HepG2 (cell line): Measurements from ENCODE around the gene RHOBTB1. TPM values are rescaled to one million over a fixed set of nuclear protein-coding genes. Genes with fewer than 3 reads are reported as not detected.

Experiments
- ATAC-seq: fragments of 200-7000 bp; cut with Tn5 transposase; 3 replicates; pipeline ENCODE4 v1.9.1; 2020; ENCODE audit warnings: mild to moderate bottlenecking, moderate library complexity
- BruUV-seq: library from RNA; stranded (reverse); fragments of 400-500 nt; replicated peaks from 2 replicates; lab custom pipeline; 2021; lab: Mats Ljungman, UMichigan
- CTCF ChIA-PET: fragments of 300-600 bp; formaldehyde crosslinking; extraction: SDS; loops from one replicate; lab custom pipeline; 2021; ENCODE audit warnings: low total read pairs, inconsistent platforms, low intra/inter-chr PET ratio; lab: Yijun Ruan, JAX
- POLR2A ChIA-PET: fragments of 350-600 bp; sonication (Branson Sonifier 250); formaldehyde crosslinking; loops from one replicate; lab custom pipeline; 2020; ENCODE audit warnings: antibody characterized with exemption, inconsistent platforms; lab: Yijun Ruan, JAX
- DNase-seq: peaks from one replicate; pipeline ENCODE4 v3.0.0-alpha.2; 2015; ENCODE audit warnings: low spot score
- FAIRE-seq: peaks from 3 replicates; lab custom pipeline; 2011; peaks lifted over from hg19 to GRCh38; lab: Jason Lieb, UNC
- H2AFZ ChIP-seq: one replicate; pipeline ENCODE4 v1.6.1; 2011; ENCODE audit warnings: low read length, inconsistent platforms
- H3K27ac ChIP-seq: fragments of 300-600 bp; 3 replicates; pipeline ENCODE4 v1.8.0; 2011; ENCODE audit warnings: mixed run types, mild to moderate bottlenecking, mixed read lengths, low read length, inconsistent platforms; ENCODE audit not compliant: insufficient read depth; ENCODE audit errors: extremely low read length
- H3K27me3 ChIP-seq, 2 experiments: fragments of 200-600 bp in 1 of 2; 2 replicates in 1 of 2; 3 replicates in 1 of 2; pipeline versions ENCODE4 v1.6.0 to v1.8.0; 2011; ENCODE audit warnings: low read length in 2 of 2, mild to moderate bottlenecking in 2 of 2, moderate library complexity in 2 of 2, inconsistent platforms in 1 of 2; ENCODE audit not compliant: insufficient read depth in 2 of 2, control insufficient read depth in 1 of 2
- H3K36me3 ChIP-seq, 2 experiments: fragments of 200-600 bp in 1 of 2; replicated peaks in 1 of 2; 2 replicates in 1 of 2; 3 replicates in 1 of 2; pipeline versions ENCODE4 v1.5.1 to v1.8.0; 2011; ENCODE audit warnings: low read length in 2 of 2, inconsistent platforms in 1 of 2; ENCODE audit not compliant: insufficient read depth in 2 of 2, control insufficient read depth in 1 of 2
- H3K4me1 ChIP-seq: 2 replicates; pipeline ENCODE4 v1.5.1; 2012; ENCODE audit warnings: low read length, inconsistent platforms; ENCODE audit not compliant: insufficient read depth
- H3K4me2 ChIP-seq: 2 replicates; pipeline ENCODE4 v1.6.0; 2011; ENCODE audit warnings: low read depth, low read length, inconsistent platforms
- H3K4me3 ChIP-seq, 3 experiments: fragments of 200-600 bp in 1 of 3; sonication (generic), shearing (Covaris generic) in 1 of 3; replicated peaks in 1 of 3; 2 replicates each; pipeline ENCODE4 v1.5.1; 2011 to 2016; ENCODE audit warnings: low read length in 3 of 3, inconsistent platforms in 2 of 3, low read depth in 2 of 3, mild to moderate bottlenecking in 2 of 3, control low read depth in 1 of 3, mixed read lengths in 1 of 3; ENCODE audit not compliant: insufficient read depth in 1 of 3
- H3K79me2 ChIP-seq: one replicate; pipeline ENCODE4 v1.6.1; 2011; ENCODE audit warnings: low read length, inconsistent platforms; ENCODE audit not compliant: insufficient read depth
- H3K9ac ChIP-seq: 2 replicates; pipeline ENCODE4 v1.6.0; 2011; ENCODE audit warnings: mild to moderate bottlenecking, low read depth, low read length, inconsistent platforms; ENCODE audit not compliant: insufficient read depth
- H3K9me3 ChIP-seq: 2 replicates; pipeline ENCODE4 v1.5.1; 2012; ENCODE audit warnings: mild to moderate bottlenecking, low read length
- H4K20me1 ChIP-seq: 2 replicates; pipeline ENCODE4 v1.6.0; 2011; ENCODE audit warnings: inconsistent platforms, mild to moderate bottlenecking, low read length, moderate library complexity; ENCODE audit not compliant: insufficient read depth
- ATF4 ChIP-seq, 2 experiments: fragments of 450-650 bp in 1 of 2; sonication (generic) in 1 of 2; formaldehyde crosslinking; IDR thresholded peaks; 2 replicates each; pipeline versions ENCODE4 v1.5.0 to v1.8.0; 2020 to 2022; ENCODE audit warnings: mild to moderate bottlenecking in 1 of 2, missing genetic modification reagents in 1 of 2
- ELF3 ChIP-seq: IDR thresholded peaks from 2 replicates; pipeline ENCODE4 v1.6.1; 2016; ENCODE audit warnings: missing genetic modification reagents, missing compliant biosample characterization
- KAT2B ChIP-seq: fragments of 150-350 bp; IDR thresholded peaks from 2 replicates; pipeline ENCODE4 v1.6.1; 2014; ENCODE audit warnings: low read depth, low read length, borderline replicate concordance
- KDM5A ChIP-seq: fragments of 200-600 bp; sonication (generic); IDR thresholded peaks from 2 replicates; pipeline ENCODE4 v1.7.0; 2018; ENCODE audit warnings: antibody characterized with exemption, mild to moderate bottlenecking, low read length, borderline replicate concordance
- NBN ChIP-seq: fragments of 450-650 bp; conservative IDR thresholded peaks from 2 replicates; pipeline ENCODE4 v1.6.1; 2017
- NR1H2 ChIP-seq: sonication (generic); formaldehyde crosslinking; IDR thresholded peaks from 2 replicates; pipeline ENCODE4 v1.8.1; 2022; ENCODE audit warnings: low read depth, missing genetic modification reagents, borderline replicate concordance
- PLRG1 ChIP-seq: fragments of 450-650 bp; conservative IDR thresholded peaks from 2 replicates; pipeline ENCODE4 v1.6.1; 2016
- SOX5 ChIP-seq: IDR thresholded peaks from 2 replicates; pipeline ENCODE4 v1.6.1; 2016; ENCODE audit warnings: borderline replicate concordance
- STAG1 ChIP-seq: sonication (generic); formaldehyde crosslinking; IDR thresholded peaks from 2 replicates; pipeline ENCODE4 v1.4.0; 2020; ENCODE audit warnings: missing genetic modification reagents
- ZBTB7A ChIP-seq: sonication (generic); formaldehyde crosslinking; IDR thresholded peaks from 2 replicates; pipeline ENCODE4 v1.8.0; 2022; ENCODE audit warnings: mild to moderate bottlenecking, missing genetic modification reagents
- ZFY ChIP-seq: sonication (generic); formaldehyde crosslinking; IDR thresholded peaks from 2 replicates; pipeline ENCODE4 v1.4.0; 2020; ENCODE audit warnings: missing genetic modification reagents
- ZNF280B ChIP-seq: sonication (generic); formaldehyde crosslinking; IDR thresholded peaks from 2 replicates; pipeline ENCODE4 v1.5.0; 2020; ENCODE audit warnings: missing genetic modification reagents, mild to moderate bottlenecking, borderline replicate concordance
- ZNF557 ChIP-seq: sonication (generic); formaldehyde crosslinking; IDR thresholded peaks from 2 replicates; pipeline ENCODE4 v1.4.0; 2020; ENCODE audit warnings: missing genetic modification reagents
- ZSCAN29 ChIP-seq: sonication (generic); formaldehyde crosslinking; conservative IDR thresholded peaks from 2 replicates; pipeline ENCODE4 v1.4.0; 2020; ENCODE audit warnings: mild to moderate bottlenecking, missing genetic modification reagents
- WGBS: methylation state at CpG from one replicate; pipeline ENCODE4 v1.1.6; 2017; ENCODE audit warnings: low lambda C conversion rate; 5-methylcytosine and 5-hydroxymethylcytosine counted together
- in situ Hi-C: cut with HindIII; loops from 2 replicates; pipeline ENCODE4 v1.10.0; 2017; ENCODE audit warnings: low pct_unique_long_range_greater_than_20kb; ENCODE audit not compliant: extremely low pct_ligation_motif_present
- intact Hi-C: fragments of 100-400 bp; cut with micrococcal nuclease; formaldehyde crosslinking; loops from one replicate; pipeline ENCODE4 v1.10.0; 2022; ENCODE audit not compliant: unreplicated experiment
- polyA plus RNA-seq, 8 experiments: library from polyadenylated mRNA; depleted of rRNA in 3 of 8; stranded (reverse) in 7 of 8; unstranded in 1 of 8; fragments of >200 nt; fragmentation: Illumina TruSeq in 4 of 8; extraction: Trizol in 4 of 8; gene quantifications; 2 replicates each; pipeline versions ENCODE4 v1.2.1 to v1.2.3, GENCODE V29; 2011 to 2016; ENCODE audit warnings: low read depth in 4 of 8, missing spikeins in 1 of 8, mixed read lengths in 1 of 8; ENCODE audit not compliant: insufficient read depth in 1 of 8
- total RNA-seq, 5 experiments: library from RNA; depleted of rRNA; stranded (reverse); fragments of >200 nt; fragmentation: Illumina TruSeq; extraction: Trizol; gene quantifications; 2 replicates each; pipeline ENCODE4 v1.2.3, GENCODE V29; 2016; ENCODE audit warnings: low read depth in 1 of 5

The RHOBTB1 gene
- total and polyA plus RNA-seq, 2 of the 13 experiments (the other 11 are each of a cell fraction or from before 2014, with no cell fraction given), result 18.8 to 59.5 TPM

GRCh38 chr10:60976687-60977086 lies 32.7 kb upstream of the RHOBTB1 start:
- FAIRE-seq, result no peak
- no peak overlapping the region for H3K4me2 ChIP-seq
- peaks cover 6% of the 10 kb centered on the region for H3K79me2 ChIP-seq
- ATAC-seq, result no peak
- H3K9me3 ChIP-seq, result no peaks in the 10 kb centered on the region
- BruUV-seq, result no TSS peak
- 90% methylated on average over 2 of the region's 2 CpGs for WGBS
- peak overlapping the region; percentile 87 for H3K27ac ChIP-seq
- peaks cover 66% of the 10 kb centered on the region for H3K4me1 ChIP-seq
- intact Hi-C loops (no loop called here), in situ Hi-C loops (no loop called here)
- ChIA-PET POLR2A (interaction anchor here (1.0 to 1.2 kb wide), 2 partner anchors 24 to 26 kb away, joined by 3 to 4 read pairs; no protein-coding TSS in a partner anchor), CTCF (no interaction called here)
- DNase-seq, result no peak
- H4K20me1 ChIP-seq, result no peaks in the 10 kb centered on the region
- no peak overlapping the region for H2AFZ ChIP-seq
- no peak for TF ChIP-seq ZBTB7A
- no peaks in the 10 kb centered on the region for H3K27me3 ChIP-seq
- H3K4me3 ChIP-seq, result no peak overlapping the region
- H3K9ac ChIP-seq, result no peak overlapping the region
- no peaks in the 10 kb centered on the region; a peak in 1 of 5 replicates for H3K36me3 ChIP-seq

- H3K36me3 ChIP-seq, result no peaks in the 10 kb centered on the region; a peak in 1 of 5 replicates
- in situ Hi-C loops (no loop called here), intact Hi-C loops (no loop called here)
- no TSS peak for BruUV-seq
- H3K79me2 ChIP-seq, result peaks cover 4% of the 10 kb centered on the region
- H3K9me3 ChIP-seq, result no peaks in the 10 kb centered on the region
- ChIA-PET POLR2A (no interaction called here), CTCF (no interaction called here)
- H3K4me1 ChIP-seq, result peaks cover 56% of the 10 kb centered on the region
- no peaks in the 10 kb centered on the region for H3K27me3 ChIP-seq
- H3K4me3 ChIP-seq, result no peak overlapping the region
- FAIRE-seq (no peak), ATAC-seq (no peak), DNase-seq (no peak)
- H4K20me1 ChIP-seq, result no peaks in the 10 kb centered on the region
- no peak for TF ChIP-seq NBN
- no peak for TF ChIP-seq ZFY
- TF ChIP-seq ZNF280B, result no peak
- no peak for TF ChIP-seq KDM5A
- no peak for TF ChIP-seq ATF4 (CRISPR knock-in tag; IDR thresholded peaks at IDR 0.05)
- TF ChIP-seq PLRG1, result no peak
- no peak for TF ChIP-seq ZNF557 (CRISPR knock-in tag)
- TF ChIP-seq STAG1, result no peak
- no peak for TF ChIP-seq NR1H2 (CRISPR knock-in tag)
- no peak for TF ChIP-seq KAT2B
- TF ChIP-seq ELF3 (CRISPR knock-in tag), result no peak
- TF ChIP-seq ZSCAN29 (CRISPR knock-in tag), result no peak
- no peak for TF ChIP-seq SOX5 (CRISPR knock-in tag)
- 98% methylated on average over 1 of the region's 1 CpG for WGBS
- H3K9ac ChIP-seq, result no peak overlapping the region
- no peak overlapping the region for H3K27ac ChIP-seq
- H3K4me2 ChIP-seq, result no peak overlapping the region
- H2AFZ ChIP-seq, result no peak overlapping the region
These were observed 31.7 kb upstream of the RHOBTB1 start for GRCh38 chr10:60975716-60976115.
